ENCODE results near the gene IL11RA.

Gene IL11RA

DNA sequence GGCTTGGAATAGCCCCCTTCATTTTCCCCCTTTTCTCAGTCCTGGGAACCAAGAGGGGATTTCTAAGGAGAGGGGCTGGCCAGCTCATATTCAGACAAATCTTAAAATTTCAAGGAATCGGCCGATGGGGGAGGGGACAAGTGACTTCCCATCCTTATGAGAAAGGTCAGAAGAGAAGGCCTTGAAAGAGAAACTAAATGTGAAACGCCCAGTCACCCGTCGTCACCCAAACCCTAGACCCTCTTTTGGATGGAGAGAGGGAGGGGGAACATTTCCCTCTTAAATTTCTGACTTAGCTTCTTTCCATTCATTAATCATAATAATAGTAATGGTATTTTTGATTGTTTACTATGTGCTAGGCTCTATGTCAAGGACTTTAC lies 39.9 kb downstream of the IL11RA start:
- Histone ChIP-seq H3K9ac (ENCODE audit: low read length) (no peak overlapping the region), H3K27me3 (replicated peaks; ENCODE audit: control insufficient read depth, insufficient read depth, low read length) (no peaks in the 10 kb centered on the region), H3K4me1 (ENCODE audit: control insufficient read depth, insufficient read depth, low read length) (peaks cover 14% of the 10 kb centered on the region), H3K9me3 (ENCODE audit: control insufficient read depth, low read length) (no peaks in the 10 kb centered on the region), H3K4me3 (ENCODE audit: low read length) (no peak overlapping the region), H3K36me3 (ENCODE audit: control insufficient read depth, insufficient read depth, low read length, severe bottlenecking) (no peaks in the 10 kb centered on the region)
- no peak for DNase-seq (ENCODE audit: low read depth)

DNA sequence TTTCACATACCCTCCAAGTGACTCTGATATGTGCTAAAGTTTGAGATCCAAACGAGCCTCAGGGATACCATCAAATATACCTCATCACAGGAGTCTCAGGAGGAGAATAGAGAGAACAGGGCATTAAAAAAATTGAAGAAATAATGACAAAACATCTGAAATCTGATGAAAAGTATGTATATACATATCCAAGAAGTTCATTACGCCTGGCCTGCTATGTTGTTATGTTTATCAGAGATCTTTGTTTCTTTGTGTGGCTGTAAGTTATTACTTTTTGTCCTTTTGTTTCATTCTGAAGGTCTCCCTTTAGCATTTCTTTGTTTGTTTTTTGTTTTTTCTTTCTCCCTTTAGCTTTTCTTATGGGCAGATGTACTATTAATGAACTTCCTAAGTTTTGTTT lies 41.6 kb downstream of the IL11RA start:
- no peaks in the 10 kb centered on the region for H3K4me1 ChIP-seq (ENCODE audit: control insufficient read depth, insufficient read depth, low read length)
- DNase-seq (ENCODE audit: low read depth) = no peak
- no peaks in the 10 kb centered on the region for H3K9me3 ChIP-seq (ENCODE audit: control insufficient read depth, low read length)
- no peak overlapping the region for H3K4me3 ChIP-seq (ENCODE audit: low read length)
- no peaks in the 10 kb centered on the region for H3K36me3 ChIP-seq (ENCODE audit: control insufficient read depth, insufficient read depth, low read length, severe bottlenecking)
- H3K27me3 ChIP-seq (replicated peaks; ENCODE audit: control insufficient read depth, insufficient read depth, low read length) = no peaks in the 10 kb centered on the region
- H3K9ac ChIP-seq (ENCODE audit: low read length) = no peak overlapping the region

DNA sequence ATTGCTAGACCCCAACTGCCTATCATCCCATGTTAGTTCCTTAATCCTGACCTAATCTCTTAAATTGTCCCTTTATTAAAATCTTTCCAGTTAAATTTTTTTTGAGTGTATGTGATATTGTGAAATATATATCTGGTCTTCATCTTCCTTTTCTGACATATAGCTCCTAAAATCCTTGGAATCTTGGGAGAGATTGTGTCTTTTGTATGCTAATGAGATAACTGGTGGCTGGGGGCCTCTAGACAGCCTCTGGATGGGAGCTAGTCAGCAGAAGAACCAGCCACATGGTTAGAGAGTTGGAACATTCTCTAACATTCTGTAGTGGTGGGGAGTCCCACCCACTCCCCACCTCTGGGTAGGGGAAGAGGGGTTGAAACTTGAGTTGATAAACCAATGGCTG lies 42.8 kb downstream of the IL11RA start:
- Histone ChIP-seq H3K4me1 (ENCODE audit: control insufficient read depth, insufficient read depth, low read length) (no peaks in the 10 kb centered on the region), H3K4me3 (ENCODE audit: low read length) (no peak overlapping the region), H3K36me3 (ENCODE audit: control insufficient read depth, insufficient read depth, low read length, severe bottlenecking) (no peaks in the 10 kb centered on the region), H3K9me3 (ENCODE audit: control insufficient read depth, low read length) (no peaks in the 10 kb centered on the region), H3K27me3 (replicated peaks; ENCODE audit: control insufficient read depth, insufficient read depth, low read length) (no peaks in the 10 kb centered on the region), H3K9ac (ENCODE audit: low read length) (no peak overlapping the region)
- DNase-seq (ENCODE audit: low read depth) = no peak

GRCh38 chr9:34701023-34701768 lies 49.2 kb downstream of the IL11RA start:
- Histone ChIP-seq H3K4me3 (ENCODE audit: low read length) (peak overlapping the region; percentile 87), H3K27me3 (replicated peaks; ENCODE audit: control insufficient read depth, insufficient read depth, low read length) (no peaks in the 10 kb centered on the region), H3K4me1 (ENCODE audit: control insufficient read depth, insufficient read depth, low read length) (peaks cover 9% of the 10 kb centered on the region), H3K9me3 (ENCODE audit: control insufficient read depth, low read length) (no peaks in the 10 kb centered on the region), H3K9ac (ENCODE audit: low read length) (peak overlapping the region; percentile 84), H3K36me3 (ENCODE audit: control insufficient read depth, insufficient read depth, low read length, severe bottlenecking) (no peaks in the 10 kb centered on the region)
- peak; percentile 90 for DNase-seq (ENCODE audit: low read depth)

GRCh38 chr9:34701769-34702736 lies 50.1 kb downstream of the IL11RA start:
- H3K4me1 ChIP-seq (ENCODE audit: control insufficient read depth, insufficient read depth, low read length) = peaks cover 9% of the 10 kb centered on the region
- H3K36me3 ChIP-seq (ENCODE audit: control insufficient read depth, insufficient read depth, low read length, severe bottlenecking) = no peaks in the 10 kb centered on the region
- no peaks in the 10 kb centered on the region for H3K27me3 ChIP-seq (replicated peaks; ENCODE audit: control insufficient read depth, insufficient read depth, low read length)
- DNase-seq (ENCODE audit: low read depth) = peak; percentile 94
- H3K9ac ChIP-seq (ENCODE audit: low read length) = peak overlapping the region; percentile 84
- no peaks in the 10 kb centered on the region for H3K9me3 ChIP-seq (ENCODE audit: control insufficient read depth, low read length)
- H3K4me3 ChIP-seq (ENCODE audit: low read length) = peak overlapping the region; percentile 87

DNA sequence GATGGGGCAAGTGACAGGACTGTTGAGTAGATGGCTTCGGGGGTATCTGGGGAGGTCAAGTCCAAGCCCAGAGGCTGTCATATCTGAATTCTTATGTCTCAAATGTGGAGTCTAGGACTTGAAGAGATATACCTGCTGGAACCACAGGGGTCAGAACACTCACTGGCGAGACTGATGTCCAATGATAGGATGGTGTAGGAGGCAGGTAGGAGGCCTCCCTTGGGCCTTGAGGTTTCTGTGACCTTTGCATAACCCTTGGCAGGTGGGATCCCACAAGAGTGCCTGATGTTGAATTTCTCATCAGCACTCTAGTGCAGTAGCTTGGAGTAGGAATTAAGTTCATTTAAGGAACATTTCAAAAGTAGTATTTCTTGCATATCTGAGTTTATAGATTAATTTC lies 55.1 kb downstream of the IL11RA start:
- H3K9me3 ChIP-seq (ENCODE audit: control insufficient read depth, low read length) = peaks cover 2% of the 10 kb centered on the region
- H3K9ac ChIP-seq (ENCODE audit: low read length) = no peak overlapping the region
- H3K4me1 ChIP-seq (ENCODE audit: control insufficient read depth, insufficient read depth, low read length) = no peaks in the 10 kb centered on the region
- DNase-seq (ENCODE audit: low read depth) = no peak
- H3K36me3 ChIP-seq (ENCODE audit: control insufficient read depth, insufficient read depth, low read length, severe bottlenecking) = no peaks in the 10 kb centered on the region
- no peak overlapping the region for H3K4me3 ChIP-seq (ENCODE audit: low read length)
- no peaks in the 10 kb centered on the region for H3K27me3 ChIP-seq (replicated peaks; ENCODE audit: control insufficient read depth, insufficient read depth, low read length)

DNA sequence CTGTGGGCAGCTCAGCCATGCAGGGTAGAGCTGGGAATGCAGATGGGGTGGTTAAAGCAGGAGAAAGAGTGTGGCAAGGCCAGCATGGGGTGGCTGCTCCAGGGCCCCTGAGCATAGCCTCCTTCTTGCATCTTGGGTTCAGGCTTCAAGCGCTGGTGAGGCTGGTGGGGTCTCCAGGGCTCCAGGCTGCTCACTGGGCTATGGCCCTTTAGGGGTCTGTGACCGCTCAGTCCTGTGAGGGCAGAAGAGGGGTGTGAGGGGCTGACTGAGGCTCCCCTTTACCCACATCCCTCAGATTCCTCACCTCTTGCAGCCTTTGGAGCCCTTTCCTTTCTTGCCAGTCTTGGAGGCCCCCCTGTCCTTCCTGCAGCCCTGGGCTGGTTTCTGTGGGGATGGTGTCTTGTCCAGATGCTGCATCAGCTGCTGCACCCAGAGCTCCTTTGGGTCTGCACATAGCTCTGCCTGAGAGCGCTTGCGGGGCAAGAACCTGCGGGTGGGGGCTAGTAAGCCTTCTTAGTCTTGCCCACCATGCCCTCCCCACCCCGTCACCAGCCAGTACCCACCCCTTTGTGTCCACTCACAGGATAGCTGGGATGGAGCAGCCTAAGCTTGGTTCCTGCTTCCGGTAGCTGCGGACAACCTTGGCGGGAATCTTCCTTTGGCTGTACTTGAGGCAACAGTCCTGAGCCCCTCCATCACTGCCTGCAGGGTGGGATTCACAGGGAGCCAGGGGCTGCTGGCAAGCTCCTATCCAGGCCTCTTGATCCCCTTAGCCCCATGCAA lies 57.4 kb downstream of the IL11RA start:
- peaks cover 9% of the 10 kb centered on the region for H3K9me3 ChIP-seq (ENCODE audit: control insufficient read depth, low read length)
- H3K36me3 ChIP-seq (ENCODE audit: control insufficient read depth, insufficient read depth, low read length, severe bottlenecking) = no peaks in the 10 kb centered on the region

DNA sequence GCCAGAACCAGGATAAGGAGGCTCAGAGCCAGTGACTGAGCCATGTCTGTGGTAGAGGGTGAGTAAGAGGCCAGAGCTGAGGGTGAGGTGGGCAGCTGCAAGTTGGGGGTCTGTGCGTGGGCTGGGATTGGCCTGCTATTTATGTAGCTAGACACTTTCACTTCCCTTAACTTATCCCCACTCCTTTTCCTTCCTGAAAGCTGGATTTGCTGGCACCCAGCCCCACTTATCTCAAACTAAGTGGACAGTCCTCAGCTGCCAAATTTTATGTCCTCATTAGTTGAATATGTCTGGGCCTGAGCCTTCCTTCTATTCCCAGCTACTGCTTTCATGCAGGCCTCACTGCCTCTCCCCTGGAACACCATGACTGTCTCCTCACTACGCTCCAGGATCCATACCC lies 58.0 kb downstream of the IL11RA start, which contains the start of gene CCL21:
Gene CCL21 (minus strand): TSS at position 114 of the 400 bp plus-strand sequence. CDS start 70 bp downstream, at position 44.
- H3K9ac ChIP-seq (ENCODE audit: low read length) = no peak within 1 kb of the TSS
- no peak within 1 kb of the TSS for H3K4me3 ChIP-seq (ENCODE audit: low read length)
- H3K9me3 ChIP-seq (ENCODE audit: control insufficient read depth, low read length) = peaks cover 9% of the 10 kb centered on the region
- no peak for DNase-seq (ENCODE audit: low read depth)
- H3K36me3 ChIP-seq (ENCODE audit: control insufficient read depth, insufficient read depth, low read length, severe bottlenecking) = no peaks in the 10 kb centered on the region
- H3K4me1 ChIP-seq (ENCODE audit: control insufficient read depth, insufficient read depth, low read length) = no peaks in the 10 kb centered on the region
- H3K27me3 ChIP-seq (replicated peaks; ENCODE audit: control insufficient read depth, insufficient read depth, low read length) = peaks cover 11% of the 10 kb centered on the region

More for the DNA sequence above, 57.4 kb downstream of the IL11RA start:
- H3K4me1 ChIP-seq (ENCODE audit: control insufficient read depth, insufficient read depth, low read length) = no peaks in the 10 kb centered on the region
- no peak for DNase-seq (ENCODE audit: low read depth)
- H3K27me3 ChIP-seq (replicated peaks; ENCODE audit: control insufficient read depth, insufficient read depth, low read length) = peaks cover 5% of the 10 kb centered on the region
- H3K4me3 ChIP-seq (ENCODE audit: low read length) = no peak overlapping the region
- H3K9ac ChIP-seq (ENCODE audit: low read length) = no peak overlapping the region
